HG03135 (cell line): ENCODE data around the gene NUP210.
"Not testable (repeated sequence)": the region's sequence is repeated elsewhere in the genome, so short reads cannot be mapped to it uniquely, and the experiment has no call there.

ENCODE experiments used
- ATAC-seq: cut with Tn5 transposase; IDR thresholded peaks from one replicate; pipeline ENCODE4 v1.9.1; 2021; ENCODE audit warnings: mild to moderate bottlenecking, moderate library complexity; ENCODE audit not compliant: unreplicated experiment

The NUP210 gene

DNA sequence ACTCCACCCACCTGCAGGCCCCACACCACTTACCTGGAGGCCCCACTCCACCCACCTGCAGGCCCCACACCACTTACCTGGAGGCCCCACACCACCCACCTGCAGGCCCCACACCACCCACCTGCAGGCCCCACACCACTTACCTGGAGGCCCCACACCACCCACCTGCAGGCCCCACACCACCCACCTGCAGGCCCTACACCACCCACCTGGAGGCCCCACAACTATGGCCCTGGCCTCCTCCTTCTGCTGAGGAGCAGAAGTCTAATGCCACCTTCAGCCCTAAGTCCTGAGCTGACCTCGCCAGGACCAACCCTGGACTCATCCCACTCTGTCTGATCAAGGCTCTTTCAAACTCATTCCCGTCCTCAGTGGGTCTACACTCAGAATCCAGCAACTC, 42.4 kb downstream of the NUP210 start:
- not testable (repeated sequence) for ATAC-seq

DNA sequence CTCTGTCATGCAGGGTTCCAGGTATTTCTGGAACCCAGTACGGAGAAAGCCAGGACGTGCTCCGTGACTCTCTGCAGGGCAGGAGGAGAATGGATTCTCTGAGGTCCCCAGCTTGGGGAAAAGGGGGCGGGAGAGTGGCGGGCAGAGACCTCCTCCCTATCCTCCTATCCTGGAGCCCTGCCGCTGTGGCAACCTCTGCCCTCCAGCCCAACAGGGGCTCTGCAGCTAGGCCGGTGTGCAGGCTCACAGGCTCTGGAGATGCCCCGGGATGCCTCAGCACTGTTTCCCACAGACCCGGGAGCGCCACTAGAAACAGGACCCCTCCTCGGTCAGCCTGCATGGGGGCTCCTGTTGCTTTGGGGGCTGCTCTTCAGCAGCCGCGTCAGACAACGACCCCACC, 43.1 kb downstream of the NUP210 start:
- ATAC-seq, result no peak

DNA sequence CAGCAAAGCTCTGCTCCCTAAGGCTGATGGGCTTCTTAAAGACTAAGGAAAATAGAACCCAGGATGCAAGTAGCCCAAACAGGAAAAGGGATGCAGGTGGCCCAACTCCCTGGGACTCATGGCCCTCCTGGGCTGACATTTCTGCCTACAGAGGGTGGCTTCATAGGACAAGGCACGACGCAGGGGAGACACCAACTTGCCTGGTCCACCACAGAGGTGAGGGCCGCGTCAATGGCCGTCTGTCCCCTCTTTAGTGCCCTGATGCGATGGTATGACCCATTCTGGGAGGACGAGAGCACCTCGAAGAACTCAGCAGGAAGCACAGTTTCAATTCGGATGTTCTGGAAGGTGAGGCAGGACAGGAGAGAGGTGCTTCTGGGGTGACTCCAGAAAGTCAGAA, 44.0 kb downstream of the NUP210 start:
- no peak for ATAC-seq

DNA sequence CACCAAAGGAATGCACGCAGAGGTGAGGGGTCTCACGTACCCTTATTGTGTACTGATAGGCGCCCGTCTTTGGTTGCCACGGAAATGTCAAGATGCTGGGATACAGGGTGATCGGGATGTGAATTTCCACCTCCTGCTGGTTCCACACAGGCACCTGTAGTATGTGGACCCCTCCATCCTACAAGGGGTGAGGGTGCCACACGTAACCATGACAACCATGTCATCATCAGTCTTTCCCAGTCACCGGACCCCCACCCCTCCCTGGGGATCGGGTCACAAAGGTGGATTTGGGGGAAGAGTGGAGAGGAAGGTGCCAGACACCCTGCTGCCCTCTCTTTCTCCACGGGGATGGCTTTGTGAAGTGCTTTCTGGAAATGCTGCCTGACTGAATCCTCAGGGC, 44.7 kb downstream of the NUP210 start:
- no peak for ATAC-seq

DNA sequence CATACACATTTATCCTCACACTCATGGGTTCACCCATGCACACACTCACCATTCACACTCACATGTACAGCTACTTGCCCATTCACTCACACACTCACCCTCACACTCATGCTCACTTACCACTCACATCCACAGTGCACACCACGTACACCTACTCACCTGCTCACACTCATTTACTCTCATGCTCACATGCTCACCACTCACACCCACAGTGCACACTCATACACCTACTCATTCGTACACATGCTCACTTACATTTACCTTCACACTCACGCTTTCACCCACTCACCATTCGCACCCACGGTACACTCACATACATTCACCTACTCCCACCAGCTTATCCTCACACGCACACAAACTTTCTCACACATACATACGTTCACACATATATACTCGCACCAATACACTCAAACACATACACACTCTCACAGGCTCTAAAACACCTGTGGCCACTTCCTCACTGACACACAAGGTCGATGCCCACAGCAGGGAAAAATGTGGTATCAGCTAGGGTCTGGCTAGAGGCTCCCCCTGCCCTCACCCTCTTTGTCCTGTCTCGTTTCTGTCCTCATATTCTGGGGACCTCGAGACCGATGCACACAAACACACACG, 46.0 kb downstream of the NUP210 start:
- ATAC-seq, result no peak

DNA sequence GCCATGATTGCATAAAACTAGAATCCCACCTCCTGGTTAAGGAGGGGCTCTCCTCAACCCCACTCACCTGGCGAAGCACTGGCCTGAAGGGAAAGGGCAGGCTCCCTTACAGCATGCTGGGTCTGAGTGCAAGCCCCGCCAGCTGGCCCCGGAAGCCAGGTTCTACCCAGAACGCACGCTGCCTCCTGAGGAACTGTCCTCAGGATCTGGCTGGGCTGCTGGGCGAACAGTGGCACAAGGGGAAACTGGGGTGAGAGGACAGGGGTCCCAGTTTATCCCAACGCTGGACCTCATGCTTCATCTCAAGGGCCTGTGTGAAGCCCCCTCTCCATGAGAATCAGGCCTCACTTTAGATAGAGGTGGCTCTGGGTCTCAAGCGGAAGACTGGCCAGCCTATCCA, 47.5 kb downstream of the NUP210 start:
- no peak for ATAC-seq

DNA sequence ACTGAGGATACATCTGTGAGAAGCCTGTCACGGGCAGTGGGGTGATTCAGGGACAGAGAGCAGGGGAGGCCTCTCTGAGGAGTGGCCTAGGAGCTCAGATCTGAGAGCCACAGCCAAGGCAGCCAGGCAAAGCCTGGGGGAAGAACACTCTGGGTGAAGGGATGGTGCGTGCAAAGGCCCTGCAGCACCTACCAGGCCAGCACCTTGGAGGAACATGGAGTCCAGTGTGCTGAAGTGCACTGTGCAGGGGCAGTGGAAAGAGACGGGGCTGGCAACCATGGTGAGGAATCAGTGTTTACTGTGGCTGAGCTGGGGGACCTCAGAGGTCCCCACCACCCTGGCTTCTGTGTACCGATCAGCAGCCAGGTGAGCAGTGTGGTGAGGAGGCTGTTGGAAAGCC, 48.0 kb downstream of the NUP210 start:
- ATAC-seq, result no peak

DNA sequence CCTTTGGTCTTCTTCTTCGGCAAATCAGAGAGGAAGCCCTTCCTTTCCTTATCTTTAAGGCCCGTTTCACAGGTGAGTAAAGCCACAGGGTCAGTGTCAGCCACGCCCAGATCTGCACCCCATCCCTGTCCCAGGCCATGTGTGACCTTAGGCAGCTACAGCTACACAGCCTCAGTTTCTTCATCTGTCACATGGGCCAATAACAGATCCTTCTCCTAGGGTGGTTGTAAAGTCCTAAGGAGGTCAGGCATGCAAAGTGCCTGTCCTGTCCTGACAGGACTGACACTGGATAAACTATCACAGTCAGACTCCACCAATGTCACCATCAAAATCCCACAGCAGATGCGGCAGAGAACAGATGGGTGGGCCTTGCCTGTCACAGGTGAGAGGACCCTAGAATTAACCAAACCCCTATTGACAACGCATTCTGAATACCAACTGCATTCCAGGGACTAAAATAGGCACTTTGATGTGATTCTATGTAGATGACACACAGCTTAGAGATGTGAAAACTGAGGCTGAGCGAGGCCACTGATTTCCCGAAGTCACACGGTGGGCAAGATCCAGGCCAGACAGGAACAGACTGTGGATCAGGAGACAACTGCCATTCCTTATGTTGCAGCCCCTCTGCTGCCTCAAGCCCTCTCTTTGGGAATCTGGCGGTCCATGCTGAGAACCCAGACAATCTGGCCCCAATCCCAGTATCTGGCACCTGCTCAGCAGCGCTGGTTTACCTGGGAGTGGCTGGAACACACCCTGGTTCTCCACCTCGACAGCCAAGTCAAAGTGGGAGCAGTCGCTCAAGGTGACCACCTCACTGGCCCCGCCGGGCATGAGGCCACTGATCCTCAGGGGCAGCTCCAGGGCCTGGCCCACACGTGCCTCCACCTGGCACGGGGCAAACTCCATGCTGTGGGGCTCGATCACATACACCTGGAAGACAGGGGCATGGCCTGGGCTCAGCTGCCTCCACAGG, 48.7 kb downstream of the NUP210 start:
- no peak for ATAC-seq

DNA sequence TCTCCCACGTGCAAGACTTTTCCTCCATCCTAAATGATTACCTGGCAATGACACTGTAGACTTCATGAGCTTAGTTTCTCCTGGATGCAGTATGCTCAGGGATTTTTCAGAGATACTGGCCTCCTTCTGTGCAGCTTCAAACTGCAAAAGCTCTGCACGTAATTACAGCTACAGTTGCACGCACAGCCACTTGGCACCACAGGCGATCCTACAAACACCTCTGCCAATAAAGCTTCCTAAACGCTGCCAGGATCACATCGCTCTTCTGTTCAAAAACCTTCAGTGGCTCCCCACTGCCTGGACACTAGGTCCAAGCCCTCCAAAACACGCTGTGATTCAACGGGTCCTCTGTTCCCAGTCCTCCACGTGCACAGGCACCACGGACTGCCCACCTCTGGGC, 49.5 kb downstream of the NUP210 start:
- no peak for ATAC-seq

DNA sequence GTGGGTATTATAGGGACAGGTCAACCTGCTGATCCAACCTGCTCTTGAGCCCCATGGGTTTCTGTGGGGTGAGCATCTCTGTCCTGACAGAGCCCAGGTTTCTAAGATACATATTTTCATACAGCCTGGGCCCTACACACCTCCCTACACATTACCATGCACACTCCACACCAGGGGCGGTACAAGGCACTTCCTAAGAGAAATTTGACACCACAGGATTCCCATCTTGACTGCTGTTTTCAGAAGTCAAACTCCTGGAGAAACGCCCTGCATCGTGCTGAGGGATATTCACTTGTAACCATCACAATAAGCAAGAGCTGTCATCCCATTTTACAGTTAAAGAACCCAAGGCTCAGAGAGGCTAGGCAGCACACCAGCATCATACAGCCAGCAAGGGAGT, 50.1 kb downstream of the NUP210 start:
- ATAC-seq, result no peak

DNA sequence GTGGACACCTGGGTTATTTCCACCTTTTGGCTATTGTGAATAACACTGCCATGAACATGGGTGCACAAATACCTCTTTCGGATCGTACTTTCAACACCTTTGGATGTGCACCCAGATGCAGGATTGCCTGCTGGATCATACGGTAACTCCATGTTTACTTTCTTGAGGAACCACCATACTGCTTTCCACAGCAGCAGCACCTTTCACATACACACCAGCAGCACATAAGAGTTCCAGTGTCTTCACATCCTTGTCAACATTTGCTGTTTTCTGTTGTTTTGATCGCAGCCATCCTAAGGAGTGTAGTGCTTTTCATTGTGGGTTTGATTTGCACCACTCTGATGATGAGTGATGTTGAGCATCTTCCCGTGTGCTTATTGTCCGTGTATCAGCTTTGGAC, 51.3 kb downstream of the NUP210 start:
- no peak for ATAC-seq

DNA sequence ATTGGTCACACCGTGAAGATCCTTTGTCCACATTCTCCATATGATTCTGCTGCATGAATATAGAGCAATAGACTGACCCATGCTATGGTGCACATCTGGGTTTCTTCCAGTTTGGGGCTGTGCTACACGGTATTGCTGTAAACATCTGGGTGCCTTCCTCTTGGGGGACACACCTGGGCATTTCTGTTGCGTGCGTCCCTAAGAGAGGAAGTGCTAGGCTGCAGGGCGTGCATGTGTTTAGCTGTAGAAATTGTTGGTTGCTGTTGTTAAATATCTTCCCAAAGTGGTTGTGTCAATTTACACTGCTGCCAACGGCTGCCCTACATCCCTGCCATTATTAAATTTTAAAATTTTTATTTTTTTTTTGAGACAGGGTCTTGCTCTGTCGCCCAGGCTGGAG, 52.4 kb downstream of the NUP210 start:
- ATAC-seq, result no peak

DNA sequence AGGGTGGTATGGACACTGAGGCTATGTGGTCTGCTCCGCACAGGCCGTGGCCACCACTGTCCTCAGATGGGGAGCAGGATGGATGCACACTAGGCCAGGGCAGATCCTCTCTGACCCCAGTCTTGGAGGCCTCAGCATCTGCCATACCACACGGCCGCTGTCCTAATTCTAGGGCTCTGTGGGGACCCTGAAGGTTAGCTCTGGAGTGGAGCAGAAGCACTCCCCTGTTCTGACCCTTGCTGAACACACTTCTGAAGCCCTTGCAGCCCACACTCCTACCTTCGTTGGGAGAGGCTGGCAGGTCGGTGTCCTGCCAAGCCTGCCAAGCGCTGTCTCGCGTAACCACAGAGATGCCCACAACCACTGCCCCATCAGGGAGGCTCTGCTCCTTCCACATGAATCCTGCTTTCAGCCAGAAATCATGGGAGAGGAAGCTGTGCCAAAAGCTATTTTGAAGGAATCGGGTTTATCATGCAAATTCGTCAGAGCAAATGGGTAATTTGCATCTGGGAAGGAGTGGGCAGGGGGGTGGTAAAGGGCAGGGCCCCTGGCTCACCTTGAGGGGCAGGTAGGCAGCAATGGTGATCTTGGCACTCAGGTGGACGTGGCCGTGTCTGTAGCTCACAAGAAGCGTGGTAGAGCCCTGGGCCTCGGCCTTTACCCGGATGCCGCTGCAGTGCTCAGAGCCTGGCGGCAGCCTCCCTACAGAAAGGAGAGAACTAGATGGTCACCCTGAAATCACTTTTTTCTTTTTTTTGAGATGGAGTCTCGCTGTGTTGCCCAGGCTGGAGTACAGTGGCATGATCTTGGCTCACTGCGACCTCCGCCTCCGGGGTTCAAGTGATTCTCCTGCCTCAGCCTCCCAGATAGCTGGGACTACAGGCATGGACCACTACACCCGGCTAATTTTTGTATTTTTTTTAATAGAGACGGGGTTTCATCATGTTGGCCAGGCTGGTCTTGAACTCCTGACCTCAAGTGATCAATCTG, 54.4 kb downstream of the NUP210 start:
- ATAC-seq, result no peak

DNA sequence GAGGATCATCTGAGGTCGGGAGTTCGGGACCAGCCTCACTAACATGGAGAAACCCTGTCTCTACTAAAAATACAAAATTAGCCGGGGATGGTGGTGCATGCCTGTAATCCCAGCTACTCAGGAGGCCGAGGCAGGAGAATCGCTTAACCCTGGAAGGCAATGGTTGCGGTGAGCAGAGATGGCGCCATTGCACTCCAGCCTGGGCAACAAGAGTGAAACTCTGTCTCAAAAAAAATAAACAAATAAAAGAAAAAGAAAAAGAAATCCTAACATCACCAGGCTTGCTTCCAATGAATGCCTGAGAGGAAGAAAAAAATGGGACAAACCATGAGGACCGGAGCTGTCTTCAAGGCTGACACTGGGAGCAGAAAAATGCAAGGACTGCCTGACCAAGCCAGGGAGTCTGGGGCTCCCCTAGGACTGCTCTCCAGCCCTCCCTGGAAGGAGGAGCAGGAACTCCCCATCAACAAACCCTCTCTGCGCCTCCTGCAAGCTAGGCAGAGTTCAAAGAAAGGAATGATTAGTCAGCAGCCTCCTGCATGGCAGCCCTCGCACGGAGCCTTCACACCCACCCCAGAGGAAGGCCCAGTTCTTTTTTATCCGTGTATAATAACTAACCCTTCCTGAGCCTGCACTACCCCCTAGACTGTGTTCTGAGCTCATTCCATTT, 55.4 kb downstream of the NUP210 start:
- no peak for ATAC-seq

DNA sequence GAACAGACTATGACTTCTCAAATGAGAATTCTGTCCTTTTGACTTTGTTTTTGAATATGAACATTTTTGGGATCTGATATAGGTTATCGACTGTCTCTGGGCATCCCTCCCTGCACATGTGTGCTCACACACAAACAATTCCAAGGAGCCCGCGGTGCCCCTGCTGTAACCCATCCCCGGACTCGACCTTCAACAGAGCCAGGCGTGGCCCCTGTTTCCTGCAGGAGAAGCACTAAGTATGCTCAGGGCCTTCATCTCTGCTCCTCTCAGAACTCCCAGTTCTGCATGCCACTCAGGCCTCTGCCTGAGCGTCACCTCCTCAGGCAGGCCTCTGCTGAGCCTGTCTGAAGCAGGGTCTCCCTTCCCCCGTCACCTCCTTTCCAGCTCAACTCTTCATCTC, 57.6 kb downstream of the NUP210 start:
- no peak for ATAC-seq

DNA sequence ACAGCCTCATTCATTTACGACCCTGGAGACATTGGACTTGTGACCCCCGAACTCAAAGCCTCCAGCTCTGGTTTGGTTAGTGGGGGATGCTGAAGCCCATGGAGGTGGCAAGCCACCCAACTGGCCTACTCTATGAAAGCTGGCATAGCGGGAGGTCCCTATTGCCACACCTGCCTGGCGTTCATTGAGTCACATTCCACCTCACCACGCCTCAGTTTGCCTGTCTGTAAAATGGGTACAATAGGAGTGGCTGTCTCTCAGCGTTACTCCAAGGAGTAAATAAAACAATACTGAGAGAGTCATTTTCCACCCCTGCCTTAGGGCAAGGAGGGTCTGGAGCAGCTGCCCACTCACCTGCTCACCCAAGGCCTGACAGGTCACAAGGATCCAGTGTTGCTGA, 60.2 kb downstream of the NUP210 start:
- ATAC-seq, result no peak

DNA sequence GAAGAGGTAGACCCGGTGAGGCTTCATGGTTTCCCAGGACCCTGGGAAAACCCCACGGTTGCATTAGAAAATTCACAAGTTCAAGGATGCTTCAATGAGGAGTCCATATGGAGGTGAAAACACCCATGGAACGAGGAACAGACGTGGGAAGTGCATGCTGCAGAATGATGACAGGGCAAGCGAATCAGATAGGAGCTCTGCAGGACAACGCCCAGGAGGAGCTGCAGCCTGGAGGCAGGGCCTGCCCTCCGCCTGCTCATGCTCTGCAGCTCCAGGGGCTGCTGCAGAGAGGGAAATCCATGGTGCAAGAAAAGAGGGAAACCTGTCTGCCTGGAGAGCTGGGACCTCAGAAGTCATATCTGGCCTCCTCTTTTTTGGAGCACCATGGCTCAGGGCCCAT, 61.5 kb downstream of the NUP210 start:
- no peak for ATAC-seq

DNA sequence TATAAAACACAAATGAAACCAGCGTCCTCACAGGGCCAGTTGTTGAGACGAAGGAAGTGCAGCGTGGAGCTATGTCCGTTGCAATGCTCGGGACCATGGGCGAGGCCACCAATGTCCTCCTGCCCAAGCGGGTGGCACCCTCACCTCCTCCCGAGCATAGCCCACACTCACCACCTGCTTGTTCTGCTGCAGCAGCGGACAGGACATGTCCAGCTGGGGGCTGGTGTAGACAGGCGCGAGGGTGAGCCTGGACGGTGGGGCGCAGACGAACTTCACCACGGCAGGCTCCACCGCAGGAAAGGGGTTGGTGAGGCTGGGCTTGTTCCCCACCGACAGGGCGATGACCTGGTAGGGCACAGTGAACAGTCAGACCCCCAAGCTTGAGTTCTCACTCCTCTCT, 62.1 kb downstream of the NUP210 start:
- ATAC-seq, result no peak

DNA sequence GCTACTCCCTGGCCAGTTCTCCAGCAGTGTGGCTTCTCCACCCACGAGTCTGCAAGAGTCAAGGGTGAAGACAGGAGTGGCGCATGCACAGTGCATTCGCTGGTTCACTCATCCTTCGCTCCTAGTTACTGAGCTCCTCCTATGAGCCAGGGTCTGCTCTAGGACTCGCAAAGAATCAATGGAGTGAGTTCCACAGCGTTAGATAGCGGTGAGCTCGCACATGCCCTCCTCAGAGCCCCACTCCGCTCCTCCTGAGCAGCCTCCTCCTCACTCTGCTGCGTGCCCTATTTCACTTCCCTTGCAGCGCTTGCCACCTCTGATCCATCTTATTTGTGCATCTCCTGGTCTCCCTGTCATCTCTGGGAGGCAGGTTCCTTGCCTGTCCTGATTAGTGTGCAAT, 63.0 kb downstream of the NUP210 start:
- ATAC-seq, result no peak

DNA sequence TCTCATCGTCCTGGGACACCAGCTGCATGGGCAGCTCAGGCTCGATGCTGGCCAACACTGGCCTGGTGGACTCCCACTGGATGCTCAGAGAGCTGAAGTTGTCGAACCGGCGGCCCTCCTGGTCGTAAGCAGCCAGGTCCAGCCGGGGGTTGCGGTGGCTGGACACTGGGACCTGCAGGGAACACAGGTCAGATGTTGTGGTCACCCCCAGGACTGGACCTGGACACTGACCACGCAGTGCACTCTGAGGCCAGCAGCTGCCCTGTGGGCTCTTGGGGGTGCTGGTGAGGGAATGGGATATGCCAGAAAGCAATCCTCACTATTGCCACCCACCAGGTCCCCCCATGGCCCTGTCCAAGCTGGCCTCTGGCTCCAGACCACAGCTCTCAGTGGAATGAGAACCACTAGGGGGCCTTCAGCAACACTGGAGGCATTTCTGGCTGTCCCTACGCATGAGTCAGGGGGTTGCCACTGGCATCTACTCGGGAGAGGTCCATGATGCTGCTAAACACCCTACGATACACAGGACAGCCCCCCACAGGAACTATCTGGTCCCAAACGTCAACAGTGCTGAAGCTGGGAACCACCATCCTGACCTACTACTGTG, 66.1 kb downstream of the NUP210 start:
- no peak for ATAC-seq
